Prostate gland (tissue), 2 donors: ENCODE measurements around the gene TRPV4. TPM values are rescaled to one million over a fixed set of nuclear protein-coding genes. Genes with fewer than 3 reads are reported as not detected.

Experiments used
- DNase-seq: peaks from one replicate; pipeline ENCODE4 v3.0.0-alpha.2; 2019; ENCODE audit warnings: low spot score
- H3K27ac ChIP-seq, 2 donors: fragments of 200-600 bp; sonication (generic); 2 replicates each; pipeline ENCODE4 v1.5.1; 2017 to 2019
- H3K27me3 ChIP-seq: fragments of 200-600 bp; sonication (generic); replicated peaks from 2 replicates; pipeline ENCODE4 v1.5.1; 2019; ENCODE audit not compliant: insufficient read depth
- H3K36me3 ChIP-seq, 2 donors: fragments of 200-600 bp; sonication (generic); 1 replicate in 1 of 2; 2 replicates in 1 of 2; pipeline versions ENCODE4 v1.5.1 to v1.8.1; 2017 to 2019
- H3K4me1 ChIP-seq: fragments of 200-600 bp; sonication (generic); replicated peaks from 2 replicates; pipeline ENCODE4 v1.5.1; 2019
- H3K4me3 ChIP-seq, 2 donors: fragments of 200-600 bp; sonication (generic); 2 replicates each; pipeline ENCODE4 v1.5.1; 2017 to 2019
- H3K9me3 ChIP-seq: fragments of 200-600 bp; sonication (generic); 2 replicates; pipeline ENCODE4 v1.5.1; 2017
- CTCF ChIP-seq, 4 experiments: fragments of 200-600 bp in 2 of 4; fragments of 450-650 bp in 2 of 4; sonication (generic) in 2 of 4; IDR thresholded peaks; 1 replicate in 3 of 4; 2 replicates in 1 of 4; pipeline ENCODE4 v1.5.1; 2016 to 2019; ENCODE audit warnings: antibody characterized with exemption in 4 of 4, mild to moderate bottlenecking in 2 of 4, moderate library complexity in 2 of 4
- POLR2A ChIP-seq: fragments of 450-650 bp; IDR thresholded peaks from one replicate; pipeline ENCODE4 v1.6.1; 2016; ENCODE audit warnings: antibody characterized with exemption, mild to moderate bottlenecking
- POLR2AphosphoS5 ChIP-seq: sonication (generic); formaldehyde crosslinking; IDR thresholded peaks from one replicate; pipeline ENCODE4 v1.6.1; 2017; ENCODE audit warnings: antibody characterized with exemption
- WGBS: methylation state at CpG from one replicate; pipeline ENCODE4 v1.1.5; 2018; 5-methylcytosine and 5-hydroxymethylcytosine counted together
- intact Hi-C: fragments of 100-400 bp; cut with DNase I; formaldehyde crosslinking; loops from one replicate; pipeline ENCODE4 v1.14.2; 2022
- total RNA-seq, 2 donors: library from RNA; depleted of rRNA; stranded (reverse); fragments of >200 nt; gene quantifications; one replicate each; pipeline ENCODE4 v1.1.0, GENCODE V29; 2016

TRPV4 gene
- total RNA-seq, 2 donors from 2014 or later = 4.6 to 8.0 TPM

GRCh38 chr12:109811624-109811995 lies 21.6 kb downstream of the TRPV4 start:
- H3K36me3 ChIP-seq = no peaks in the 10 kb centered on the region
- no peak overlapping the region for H3K27ac ChIP-seq
- H3K9me3 ChIP-seq = no peaks in the 10 kb centered on the region
- intact Hi-C loops = no loop called here
- 81% methylated on average over 5 of the region's 5 CpGs for WGBS
- H3K4me3 ChIP-seq = no peak overlapping the region
- TF ChIP-seq POLR2AphosphoS5 (no peak), CTCF (IDR thresholded peaks at IDR 0.05) (no peak), POLR2A (no peak)
- DNase-seq = no peak
- no peaks in the 10 kb centered on the region for H3K4me1 ChIP-seq
- H3K27me3 ChIP-seq = no peaks in the 10 kb centered on the region

GRCh38 chr12:109810954-109811623 lies 22.1 kb downstream of the TRPV4 start:
- no peaks in the 10 kb centered on the region for H3K9me3 ChIP-seq
- no peaks in the 10 kb centered on the region for H3K4me1 ChIP-seq
- H3K36me3 ChIP-seq = no peaks in the 10 kb centered on the region
- TF ChIP-seq CTCF (IDR thresholded peaks at IDR 0.05) (no peak), POLR2AphosphoS5 (no peak), POLR2A (no peak)
- no peaks in the 10 kb centered on the region for H3K27me3 ChIP-seq
- H3K27ac ChIP-seq = no peak overlapping the region
- no peak overlapping the region for H3K4me3 ChIP-seq
- DNase-seq = no peak
- intact Hi-C loops = no loop called here
- 93% methylated on average over 10 of the region's 10 CpGs for WGBS

- intact Hi-C loops = no loop called here
- 97% methylated on average over 4 of the region's 4 CpGs for WGBS
- no peak for DNase-seq
Observed at GRCh38 chr12:109808876-109809646, 24.1 kb downstream of the TRPV4 start.

GRCh38 chr12:109807954-109808643 lies 25.1 kb downstream of the TRPV4 start:
- 96% methylated on average over 12 of the region's 12 CpGs for WGBS
- H3K27me3 ChIP-seq = no peaks in the 10 kb centered on the region
- intact Hi-C loops = no loop called here
- DNase-seq = no peak
- H3K9me3 ChIP-seq = no peaks in the 10 kb centered on the region
- no peak for TF ChIP-seq POLR2A
- H3K36me3 ChIP-seq = no peaks in the 10 kb centered on the region
- no peaks in the 10 kb centered on the region for H3K4me1 ChIP-seq
- H3K27ac ChIP-seq = no peak overlapping the region
- no peak overlapping the region for H3K4me3 ChIP-seq

More at GRCh38 chr12:109808876-109809646, 24.1 kb downstream of the TRPV4 start:
- Histone ChIP-seq H3K27me3 (no peaks in the 10 kb centered on the region), H3K36me3 (no peaks in the 10 kb centered on the region), H3K4me3 (no peak overlapping the region), H3K4me1 (no peaks in the 10 kb centered on the region), H3K9me3 (no peaks in the 10 kb centered on the region), H3K27ac (no peak overlapping the region)
- TF ChIP-seq CTCF (IDR thresholded peaks at IDR 0.05) (no peak), POLR2AphosphoS5 (no peak), POLR2A (no peak)
